Nephron progenitor cell (in vitro differentiated cells): ENCODE data around the gene SCO1.

Experiments
- DNase-seq: peaks from one replicate; pipeline ENCODE4 v3.0.0; 2021
- H3K27ac Mint-ChIP-seq: 2 replicates; pipeline ENCODE4 v1.8.0; 2021; ENCODE audit warnings: mild to moderate bottlenecking, moderate library complexity, mixed read lengths
- H3K27me3 Mint-ChIP-seq: 2 replicates; pipeline ENCODE4 v1.8.0; 2021; ENCODE audit warnings: mild to moderate bottlenecking, low read depth, mixed read lengths; ENCODE audit not compliant: poor library complexity
- H3K36me3 Mint-ChIP-seq: 2 replicates; pipeline ENCODE4 v1.8.0; 2021; ENCODE audit warnings: low read depth, mixed read lengths
- H3K4me1 Mint-ChIP-seq: 2 replicates; pipeline ENCODE4 v1.8.0; 2021; ENCODE audit warnings: mixed read lengths
- H3K4me3 Mint-ChIP-seq: 2 replicates; pipeline ENCODE4 v1.8.0; 2021; ENCODE audit warnings: mild to moderate bottlenecking, moderate library complexity, mixed read lengths
- H3K9me3 Mint-ChIP-seq: 2 replicates; pipeline ENCODE4 v1.8.0; 2021; ENCODE audit warnings: mild to moderate bottlenecking, moderate library complexity, mixed read lengths
- TF ChIP-seq, protein P1 (sequence below): fragments of 200-600 bp; sonication (generic); IDR thresholded peaks from 2 replicates; pipeline ENCODE4 v1.5.0; 2021; ENCODE audit warnings: antibody characterized with exemption

The SCO1 gene

DNA sequence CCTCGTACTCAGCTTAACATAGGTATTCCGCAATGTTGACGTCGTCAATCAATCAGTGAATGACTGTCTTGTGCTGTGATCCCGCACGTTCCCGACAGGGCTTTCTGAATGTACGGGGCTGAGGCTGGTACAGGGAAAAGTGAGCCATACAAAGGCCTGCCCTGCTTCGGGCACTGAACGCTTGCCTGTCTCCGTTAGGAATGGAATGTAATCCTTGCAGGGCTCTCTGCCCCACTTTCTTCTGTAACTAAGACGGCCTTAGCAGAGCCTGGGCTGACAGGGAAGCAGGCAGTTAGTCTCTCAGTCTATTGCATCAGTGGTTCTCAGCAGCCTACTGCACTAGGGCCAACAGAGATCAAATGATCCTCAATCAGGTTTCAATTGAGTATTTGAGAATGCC, 24.0 kb downstream of the SCO1 start:
- TF ChIP-seq, protein P1, sequence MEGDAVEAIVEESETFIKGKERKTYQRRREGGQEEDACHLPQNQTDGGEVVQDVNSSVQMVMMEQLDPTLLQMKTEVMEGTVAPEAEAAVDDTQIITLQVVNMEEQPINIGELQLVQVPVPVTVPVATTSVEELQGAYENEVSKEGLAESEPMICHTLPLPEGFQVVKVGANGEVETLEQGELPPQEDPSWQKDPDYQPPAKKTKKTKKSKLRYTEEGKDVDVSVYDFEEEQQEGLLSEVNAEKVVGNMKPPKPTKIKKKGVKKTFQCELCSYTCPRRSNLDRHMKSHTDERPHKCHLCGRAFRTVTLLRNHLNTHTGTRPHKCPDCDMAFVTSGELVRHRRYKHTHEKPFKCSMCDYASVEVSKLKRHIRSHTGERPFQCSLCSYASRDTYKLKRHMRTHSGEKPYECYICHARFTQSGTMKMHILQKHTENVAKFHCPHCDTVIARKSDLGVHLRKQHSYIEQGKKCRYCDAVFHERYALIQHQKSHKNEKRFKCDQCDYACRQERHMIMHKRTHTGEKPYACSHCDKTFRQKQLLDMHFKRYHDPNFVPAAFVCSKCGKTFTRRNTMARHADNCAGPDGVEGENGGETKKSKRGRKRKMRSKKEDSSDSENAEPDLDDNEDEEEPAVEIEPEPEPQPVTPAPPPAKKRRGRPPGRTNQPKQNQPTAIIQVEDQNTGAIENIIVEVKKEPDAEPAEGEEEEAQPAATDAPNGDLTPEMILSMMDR: no peak
- H3K27ac Mint-ChIP-seq: peak overlapping the region; percentile 22
- H3K36me3 Mint-ChIP-seq: peaks cover 32% of the 10 kb centered on the region
- no peaks in the 10 kb centered on the region for H3K9me3 Mint-ChIP-seq
- H3K27me3 Mint-ChIP-seq: no peaks in the 10 kb centered on the region
- DNase-seq: no peak
- H3K4me3 Mint-ChIP-seq: no peak overlapping the region
- H3K4me1 Mint-ChIP-seq: no peaks in the 10 kb centered on the region

DNA sequence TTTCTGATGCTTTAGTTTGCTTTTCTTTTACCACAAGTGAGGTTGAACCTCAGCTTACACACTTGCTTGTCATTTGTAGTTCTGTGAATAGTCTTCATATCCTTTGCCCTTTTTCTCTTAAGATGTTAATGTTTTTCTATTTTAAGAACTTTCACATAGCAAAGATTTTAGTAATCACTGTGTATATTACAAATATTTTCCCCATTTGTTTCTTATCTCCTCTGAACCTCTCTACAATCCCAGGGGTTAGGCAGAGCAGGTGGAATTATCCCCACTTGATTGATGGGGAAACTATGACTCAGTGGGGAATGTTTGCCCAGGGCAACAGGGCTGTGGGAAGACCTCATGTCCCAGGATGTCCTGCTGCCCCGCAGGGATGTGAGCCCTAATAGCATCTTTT, 28.6 kb downstream of the SCO1 start:
- H3K36me3 Mint-ChIP-seq: peaks cover 12% of the 10 kb centered on the region
- DNase-seq: no peak
- TF ChIP-seq, protein P1: no peak

DNA sequence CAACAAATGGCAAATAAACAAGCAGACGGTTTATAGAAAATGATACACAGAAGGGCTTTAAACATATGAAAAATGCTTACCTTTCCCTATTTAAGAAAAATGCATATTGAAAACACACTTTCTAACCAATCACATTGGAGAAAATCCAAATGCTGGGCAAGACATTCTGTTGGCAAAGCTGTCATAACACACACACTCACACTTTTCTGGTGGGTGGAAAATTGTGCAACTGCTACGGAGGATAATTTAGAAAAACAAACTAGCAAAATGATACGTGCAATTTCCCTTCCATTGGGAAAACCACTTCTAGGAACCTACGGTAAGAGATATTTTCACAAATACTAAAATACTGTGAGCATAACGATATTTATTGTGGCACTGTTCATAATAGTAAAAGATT, 30.4 kb downstream of the SCO1 start:
- H3K9me3 Mint-ChIP-seq: no peaks in the 10 kb centered on the region
- TF ChIP-seq, protein P1: no peak
- DNase-seq: no peak

More for the DNA sequence above, 28.6 kb downstream of the SCO1 start:
- Mint-ChIP-seq H3K27ac (no peak overlapping the region), H3K9me3 (no peaks in the 10 kb centered on the region), H3K4me3 (no peak overlapping the region), H3K27me3 (no peaks in the 10 kb centered on the region), H3K4me1 (peaks cover 16% of the 10 kb centered on the region)

DNA sequence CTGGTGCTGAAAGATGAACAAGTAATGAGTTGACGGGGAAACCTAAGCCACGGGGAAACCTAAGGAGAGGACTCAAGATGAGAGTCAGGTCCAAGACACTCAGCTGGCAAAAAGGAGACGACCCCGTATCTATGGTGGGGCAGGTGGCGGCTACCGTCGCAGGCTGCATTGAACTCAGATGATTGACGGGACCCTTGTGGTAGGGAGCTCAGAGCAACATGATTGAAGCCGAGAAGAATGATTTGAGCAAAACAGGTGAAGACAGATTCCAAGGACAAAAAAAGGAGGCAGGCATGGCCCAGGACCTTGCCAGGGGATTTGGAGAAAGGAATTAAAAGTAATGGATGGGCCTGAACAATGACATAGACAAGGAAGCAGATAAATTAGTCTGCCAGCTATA, 32.8 kb downstream of the SCO1 start:
- H3K9me3 Mint-ChIP-seq: no peaks in the 10 kb centered on the region
- peaks cover 16% of the 10 kb centered on the region for H3K4me1 Mint-ChIP-seq
- TF ChIP-seq, protein P1: no peak
- no peak overlapping the region for H3K4me3 Mint-ChIP-seq
- H3K27ac Mint-ChIP-seq: no peak overlapping the region
- no peaks in the 10 kb centered on the region for H3K27me3 Mint-ChIP-seq
- DNase-seq: no peak
- peaks cover 6% of the 10 kb centered on the region for H3K36me3 Mint-ChIP-seq

More for the DNA sequence above, 30.4 kb downstream of the SCO1 start:
- Mint-ChIP-seq H3K27me3 (no peaks in the 10 kb centered on the region), H3K4me3 (no peak overlapping the region), H3K27ac (no peak overlapping the region), H3K36me3 (peaks cover 4% of the 10 kb centered on the region), H3K4me1 (peaks cover 16% of the 10 kb centered on the region)

DNA sequence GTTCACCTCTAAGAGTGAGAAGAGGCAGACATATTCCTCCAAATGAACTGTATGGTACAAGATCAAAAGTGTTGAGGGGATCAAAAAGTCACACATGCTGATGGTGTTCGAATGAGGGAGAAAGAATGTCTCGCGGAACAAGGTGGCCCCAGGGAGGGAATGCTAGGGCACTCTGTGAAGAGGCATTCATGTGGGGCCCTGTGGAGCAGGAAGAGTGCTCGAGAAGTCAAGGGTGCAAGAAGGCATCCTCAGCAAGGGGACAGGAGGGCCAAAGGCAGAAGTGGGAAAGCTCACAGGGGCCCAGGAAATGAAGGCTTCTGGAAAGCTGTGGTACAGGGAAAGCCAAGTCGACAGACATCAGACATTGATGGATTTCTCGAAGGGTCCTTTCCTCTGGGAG, 34.1 kb downstream of the SCO1 start:
- H3K9me3 Mint-ChIP-seq: no peaks in the 10 kb centered on the region
- DNase-seq: no peak
- TF ChIP-seq, protein P1: no peak
- no peak overlapping the region for H3K27ac Mint-ChIP-seq
- peaks cover 10% of the 10 kb centered on the region for H3K36me3 Mint-ChIP-seq
- peaks cover 16% of the 10 kb centered on the region for H3K4me1 Mint-ChIP-seq
- no peaks in the 10 kb centered on the region for H3K27me3 Mint-ChIP-seq
- no peak overlapping the region for H3K4me3 Mint-ChIP-seq

DNA sequence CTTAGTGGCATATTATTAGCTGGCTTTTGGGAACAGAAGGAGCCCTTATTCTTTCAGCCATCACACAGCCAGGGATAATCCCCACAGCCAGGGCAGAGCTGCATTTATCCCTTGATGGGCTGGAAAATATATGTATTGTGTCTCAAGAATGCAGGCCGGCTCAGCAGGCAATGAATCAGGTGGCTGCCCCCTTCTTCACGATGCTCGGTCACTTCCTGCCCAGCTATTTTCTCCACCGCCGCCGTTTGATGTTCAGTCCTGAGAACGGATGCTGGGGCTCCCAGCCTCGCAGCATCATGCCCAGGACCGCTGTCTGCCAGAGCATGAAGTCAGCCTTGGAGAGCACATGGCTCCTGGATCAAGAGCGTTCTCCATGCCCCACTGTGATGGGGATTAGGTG, 35.9 kb downstream of the SCO1 start:
- H3K36me3 Mint-ChIP-seq: peaks cover 10% of the 10 kb centered on the region
- H3K4me3 Mint-ChIP-seq: no peak overlapping the region
- TF ChIP-seq, protein P1: no peak
- peaks cover 33% of the 10 kb centered on the region for H3K4me1 Mint-ChIP-seq
- peak overlapping the region; percentile 73 for H3K27ac Mint-ChIP-seq
- H3K9me3 Mint-ChIP-seq: no peaks in the 10 kb centered on the region
- H3K27me3 Mint-ChIP-seq: no peaks in the 10 kb centered on the region
- no peak for DNase-seq
